SK-N-MC (cell line): Measurements from ENCODE around the gene FOXD1.

ENCODE experiments used
- EZH2 ChIP-seq: fragments of 200-600 bp; sonication (generic); IDR thresholded peaks from one replicate; pipeline ENCODE4 v1.6.1; 2017; ENCODE audit warnings: antibody characterized with exemption
- FOXP2 ChIP-seq: optimal IDR thresholded peaks from 2 replicates; pipeline ENCODE3; 2011; ENCODE audit warnings: mild to moderate bottlenecking, moderate library complexity; ENCODE audit not compliant: insufficient read depth; ENCODE audit errors: extremely low read length, control extremely low read depth
- POLR2AphosphoS5 ChIP-seq: IDR thresholded peaks from 2 replicates; pipeline ENCODE4 v1.6.1; 2012; ENCODE audit warnings: mild to moderate bottlenecking, low read depth, low read length, borderline replicate concordance

DNA sequence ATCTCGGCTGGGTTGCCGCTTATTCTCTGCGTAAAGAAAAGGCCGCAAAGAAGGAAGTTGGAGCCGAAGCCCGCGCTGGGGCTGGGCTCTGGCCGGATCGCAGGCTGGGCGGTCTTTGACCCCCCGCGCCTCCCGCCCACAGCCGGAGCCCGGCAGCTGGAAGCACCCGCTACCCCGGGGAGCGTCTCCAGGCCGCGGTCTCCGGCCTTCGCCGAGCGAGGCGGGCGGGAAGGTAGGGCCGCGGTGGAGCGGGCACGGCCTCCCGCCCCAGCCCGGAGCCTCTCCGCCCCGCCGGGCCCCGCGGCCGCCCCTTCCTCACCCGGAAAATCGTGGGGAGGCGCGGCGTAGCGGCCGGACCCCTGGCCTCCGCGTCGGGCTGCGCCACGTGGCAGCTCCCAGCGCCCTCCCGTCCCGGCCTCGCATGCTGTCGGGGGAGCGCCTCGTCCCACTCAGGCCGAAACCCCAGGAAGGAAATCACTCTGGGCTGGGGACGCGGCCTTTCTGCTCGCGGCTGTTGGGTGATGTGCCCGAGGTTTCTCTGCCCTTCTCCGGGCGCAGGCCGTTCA, 12.0 kb downstream of the FOXD1 start:
- TF ChIP-seq FOXP2 (no peak), POLR2AphosphoS5 (no peak), EZH2 (no peak)
